HPDE6-E6E7 (cell line): ENCODE data around the gene KCNAB1.

Experiments
- DNase-seq: peaks from one replicate; pipeline ENCODE4 v3.0.0; 2011; ENCODE audit warnings: missing footprints; ENCODE audit errors: extremely low spot score

The KCNAB1 gene

GRCh38 chr3:156489462-156489911, 369.1 kb downstream of the KCNAB1 start:
- DNase-seq: no peak

GRCh38 chr3:156491192-156491591, 370.8 kb downstream of the KCNAB1 start:
- DNase-seq: no peak

- no peak for DNase-seq
Measured at GRCh38 chr3:156492801-156493261, 372.5 kb downstream of the KCNAB1 start.

- DNase-seq: no peak
Measured at GRCh38 chr3:156493887-156494286, 373.5 kb downstream of the KCNAB1 start.

- DNase-seq: no peak
Measured at GRCh38 chr3:156495816-156496215, 375.4 kb downstream of the KCNAB1 start.

GRCh38 chr3:156497326-156497725, 376.9 kb downstream of the KCNAB1 start:
- DNase-seq: no peak

GRCh38 chr3:156498307-156498706, 377.9 kb downstream of the KCNAB1 start:
- DNase-seq: no peak

- no peak for DNase-seq
Measured at GRCh38 chr3:156507285-156507684, 386.9 kb downstream of the KCNAB1 start.

GRCh38 chr3:156509189-156510174, 389.1 kb downstream of the KCNAB1 start:
- DNase-seq: peak; percentile 50

- no peak for DNase-seq
Measured at GRCh38 chr3:156511987-156512677, 391.8 kb downstream of the KCNAB1 start.

- DNase-seq: no peak
Measured at GRCh38 chr3:156513619-156514018, 393.2 kb downstream of the KCNAB1 start.

GRCh38 chr3:156516284-156516683, 395.9 kb downstream of the KCNAB1 start:
- DNase-seq: no peak

GRCh38 chr3:156516961-156517360, 396.6 kb downstream of the KCNAB1 start:
- DNase-seq: no peak

GRCh38 chr3:156518726-156519125, 398.3 kb downstream of the KCNAB1 start:
- no peak for DNase-seq

- no peak for DNase-seq
Measured at GRCh38 chr3:156519758-156520162, 399.4 kb downstream of the KCNAB1 start.

GRCh38 chr3:156522673-156523072, 402.3 kb downstream of the KCNAB1 start:
- DNase-seq: no peak

- no peak for DNase-seq
Measured at GRCh38 chr3:156525808-156526207, 405.4 kb downstream of the KCNAB1 start.

- no peak for DNase-seq
Measured at GRCh38 chr3:156527060-156527459, 406.7 kb downstream of the KCNAB1 start.

GRCh38 chr3:156530980-156531379, 410.6 kb downstream of the KCNAB1 start:
- no peak for DNase-seq

GRCh38 chr3:156532730-156533129, 412.4 kb downstream of the KCNAB1 start:
- no peak for DNase-seq

- DNase-seq: no peak
Measured at GRCh38 chr3:156533205-156533604, 412.8 kb downstream of the KCNAB1 start.

- DNase-seq: peak; percentile 83
Measured at GRCh38 chr3:156535162-156535627, 414.8 kb downstream of the KCNAB1 start.
